HUES6 (cell line): ENCODE results near the gene GMDS.

Experiments
- H3K27ac ChIP-seq: 2 replicates; pipeline ENCODE4 v1.7.0; 2013; ENCODE audit warnings: low read depth, mild to moderate bottlenecking, low read length, inconsistent platforms
- H3K27me3 ChIP-seq: 2 replicates; pipeline ENCODE4 v1.6.1; 2013; ENCODE audit warnings: low read length; ENCODE audit not compliant: control insufficient read depth, insufficient read depth
- H3K36me3 ChIP-seq: 2 replicates; pipeline ENCODE4 v1.6.1; 2013; ENCODE audit warnings: low read length; ENCODE audit not compliant: control insufficient read depth, insufficient read depth
- H3K4me1 ChIP-seq: 2 replicates; pipeline ENCODE4 v1.6.1; 2013; ENCODE audit warnings: low read length; ENCODE audit not compliant: control insufficient read depth, insufficient read depth
- H3K4me3 ChIP-seq: 2 replicates; pipeline ENCODE4 v1.5.1; 2013; ENCODE audit warnings: low read depth, low read length
- H3K9ac ChIP-seq: one replicate; pipeline ENCODE4 v1.6.1; 2013; ENCODE audit warnings: mild to moderate bottlenecking, low read length
- H3K9me3 ChIP-seq: 2 replicates; pipeline ENCODE4 v1.6.1; 2013; ENCODE audit warnings: low read depth, low read length; ENCODE audit not compliant: control insufficient read depth, insufficient read depth

The GMDS gene

DNA sequence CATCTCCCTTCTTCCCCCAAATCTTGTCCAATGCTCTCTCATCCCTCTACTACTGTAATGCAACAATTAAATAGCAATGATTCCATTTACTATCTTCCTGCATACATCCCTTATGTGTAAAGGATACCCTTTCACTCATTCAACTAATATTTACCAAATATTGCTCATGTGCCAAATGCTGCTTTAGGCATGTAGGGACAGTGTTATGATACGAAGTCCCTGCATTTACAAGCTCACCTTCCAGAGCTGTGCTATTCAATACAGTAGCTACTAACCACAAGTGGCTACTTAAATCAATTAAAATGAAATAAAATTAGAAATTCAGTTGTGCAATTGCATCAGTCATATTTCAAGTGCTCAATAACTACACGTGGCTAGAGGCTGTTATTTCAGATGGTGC is 41.1 kb downstream of the GMDS start:
- Histone ChIP-seq H3K9me3 (0 out of 2 replicates have a peak, but pooled peaks cover 3% of the 10 kb centered on the region), H3K27me3 (no peaks in the 10 kb centered on the region), H3K36me3 (no peaks in the 10 kb centered on the region), H3K4me3 (no peak overlapping the region), H3K27ac (no peak overlapping the region), H3K4me1 (peaks cover 8% of the 10 kb centered on the region; the same call in 1 of the 2 replicates), H3K9ac (no peak overlapping the region)

DNA sequence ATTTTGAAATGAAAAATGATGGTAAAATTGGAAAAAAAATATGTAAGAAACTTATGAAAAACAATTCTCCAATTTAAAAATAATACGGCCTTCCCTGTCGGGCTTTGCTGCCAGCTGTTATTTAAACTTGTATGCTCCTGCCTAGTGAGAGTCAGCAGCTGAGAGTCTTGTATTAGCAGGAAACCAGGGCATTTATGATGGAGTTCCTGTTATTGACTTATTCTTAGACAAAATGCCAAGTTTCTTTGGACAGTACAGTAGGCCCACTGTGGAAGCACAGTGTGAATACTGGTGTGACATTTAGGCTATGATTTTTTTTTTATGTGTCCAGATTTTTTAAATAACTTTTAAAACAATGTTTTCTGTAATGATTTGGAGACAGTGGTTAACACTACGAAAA is 42.1 kb downstream of the GMDS start:
- Histone ChIP-seq H3K27me3 (no peaks in the 10 kb centered on the region), H3K9ac (no peak overlapping the region), H3K4me3 (no peak overlapping the region)

DNA sequence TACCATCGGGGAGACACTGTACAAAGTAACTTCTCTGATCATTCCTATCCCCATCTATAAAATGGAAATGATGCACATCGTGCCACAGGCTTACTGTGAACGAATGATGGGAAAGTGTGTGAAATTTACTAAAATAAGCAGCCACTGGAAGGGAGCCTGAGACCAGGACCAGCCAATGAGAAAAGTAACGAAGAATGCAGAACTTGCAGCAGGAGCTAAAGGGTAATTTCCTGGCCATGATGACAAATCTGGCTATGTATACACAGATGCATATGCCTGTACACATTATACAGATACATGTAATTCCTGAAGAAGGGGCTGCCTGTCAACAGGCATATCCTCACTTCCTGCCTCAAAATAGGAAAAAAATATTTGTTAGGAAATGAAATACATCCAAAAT is 47.4 kb downstream of the GMDS start:
- Histone ChIP-seq H3K27me3 (no peaks in the 10 kb centered on the region), H3K4me3 (no peak overlapping the region), H3K36me3 (no peaks in the 10 kb centered on the region), H3K9me3 (no peaks in the 10 kb centered on the region), H3K4me1 (peaks cover 16% of the 10 kb centered on the region), H3K27ac (no peak overlapping the region), H3K9ac (no peak overlapping the region)

More for the DNA sequence above, 42.1 kb downstream of the GMDS start:
- peaks cover 8% of the 10 kb centered on the region; the same call in 1 of the 2 replicates for H3K4me1 ChIP-seq
- H3K36me3 ChIP-seq, result no peaks in the 10 kb centered on the region
- 0 out of 2 replicates have a peak, but pooled peaks cover 3% of the 10 kb centered on the region for H3K9me3 ChIP-seq
- no peak overlapping the region for H3K27ac ChIP-seq

DNA sequence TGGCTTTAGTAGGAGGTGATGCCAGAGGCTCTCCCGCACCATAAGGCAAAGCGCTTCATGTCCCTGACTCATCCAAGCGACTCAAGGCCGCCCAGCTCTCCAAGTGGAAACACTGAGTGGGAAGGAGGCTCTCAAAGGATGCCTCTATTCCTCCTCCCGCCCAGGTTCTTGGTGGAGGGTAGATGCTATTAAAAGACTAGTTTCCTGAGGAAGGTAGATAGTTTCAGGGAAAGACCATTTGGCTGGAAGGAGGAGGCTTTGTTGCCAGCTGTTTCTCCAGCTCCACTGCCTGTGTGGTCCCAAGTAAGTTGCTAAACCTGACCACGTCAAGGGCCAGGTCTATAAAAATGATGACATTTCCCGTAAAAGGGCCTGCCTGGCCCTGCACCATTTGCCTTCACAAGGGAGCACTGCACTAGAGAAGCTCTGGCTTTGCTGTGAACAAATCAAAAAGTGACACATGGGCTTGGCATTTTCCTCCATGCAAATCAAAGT is 48.2 kb downstream of the GMDS start:
- Histone ChIP-seq H3K4me3 (no peak overlapping the region), H3K36me3 (no peaks in the 10 kb centered on the region), H3K4me1 (peaks cover 16% of the 10 kb centered on the region), H3K9ac (no peak overlapping the region), H3K9me3 (no peaks in the 10 kb centered on the region), H3K27ac (no peak overlapping the region), H3K27me3 (no peaks in the 10 kb centered on the region)

DNA sequence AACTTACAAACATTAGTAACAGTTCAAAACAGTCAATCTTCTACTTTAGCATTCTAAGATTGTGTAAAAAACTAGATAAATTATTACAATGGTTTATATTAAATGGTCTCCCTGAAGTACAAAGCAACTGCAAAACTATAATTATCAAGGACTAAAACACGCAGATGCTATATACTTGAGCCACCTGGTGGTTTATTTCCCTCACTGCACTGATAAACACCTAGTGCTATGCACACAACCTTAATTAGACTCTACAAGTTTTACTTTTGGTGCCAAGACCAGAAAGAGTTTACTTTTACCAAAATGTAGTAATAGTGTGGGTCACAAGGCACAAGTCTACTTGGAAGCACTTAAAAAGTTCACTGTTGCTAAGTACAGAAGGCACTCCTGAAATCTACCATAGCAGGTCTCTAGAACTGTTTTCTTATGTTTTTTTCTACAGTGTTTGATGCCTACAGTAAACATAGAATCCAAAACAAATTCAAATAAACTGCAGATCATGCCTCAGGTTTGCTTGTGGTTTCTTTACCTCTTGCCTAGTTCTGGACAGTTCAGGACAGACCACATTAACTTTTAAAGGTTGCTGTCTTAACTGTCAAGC is 49.2 kb downstream of the GMDS start:
- peaks cover 16% of the 10 kb centered on the region for H3K4me1 ChIP-seq
- H3K9me3 ChIP-seq, result no peaks in the 10 kb centered on the region; the same call in 1 of the 2 replicates
- no peak overlapping the region for H3K27ac ChIP-seq

DNA sequence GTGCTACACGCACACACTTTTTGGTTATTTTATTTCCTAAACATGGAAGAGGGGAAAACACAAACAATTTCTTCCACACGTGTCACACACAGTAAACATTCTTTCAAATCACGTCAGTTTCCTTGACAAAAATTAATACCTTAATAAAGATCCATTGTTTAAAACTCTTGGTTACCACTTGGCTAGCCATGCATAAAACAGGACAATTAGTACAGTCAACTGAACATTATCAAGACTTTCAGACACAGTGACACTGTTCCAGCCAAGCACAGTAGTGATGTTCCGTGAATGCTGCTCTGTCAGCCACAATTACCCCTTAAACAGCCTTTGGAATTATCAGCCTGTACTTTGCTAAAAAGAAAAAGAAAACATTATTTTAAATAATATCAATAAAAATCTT is 50.8 kb downstream of the GMDS start:
- H3K4me1 ChIP-seq, result peaks cover 16% of the 10 kb centered on the region
- H3K9ac ChIP-seq, result no peak overlapping the region
- H3K4me3 ChIP-seq, result no peak overlapping the region
- H3K36me3 ChIP-seq, result no peaks in the 10 kb centered on the region
- no peak overlapping the region for H3K27ac ChIP-seq
- no peaks in the 10 kb centered on the region; the same call in 1 of the 2 replicates for H3K9me3 ChIP-seq
- H3K27me3 ChIP-seq, result no peaks in the 10 kb centered on the region

More for the DNA sequence above, 49.2 kb downstream of the GMDS start:
- H3K36me3 ChIP-seq, result no peaks in the 10 kb centered on the region
- H3K4me3 ChIP-seq, result no peak overlapping the region
- no peak overlapping the region for H3K9ac ChIP-seq
- H3K27me3 ChIP-seq, result no peaks in the 10 kb centered on the region

DNA sequence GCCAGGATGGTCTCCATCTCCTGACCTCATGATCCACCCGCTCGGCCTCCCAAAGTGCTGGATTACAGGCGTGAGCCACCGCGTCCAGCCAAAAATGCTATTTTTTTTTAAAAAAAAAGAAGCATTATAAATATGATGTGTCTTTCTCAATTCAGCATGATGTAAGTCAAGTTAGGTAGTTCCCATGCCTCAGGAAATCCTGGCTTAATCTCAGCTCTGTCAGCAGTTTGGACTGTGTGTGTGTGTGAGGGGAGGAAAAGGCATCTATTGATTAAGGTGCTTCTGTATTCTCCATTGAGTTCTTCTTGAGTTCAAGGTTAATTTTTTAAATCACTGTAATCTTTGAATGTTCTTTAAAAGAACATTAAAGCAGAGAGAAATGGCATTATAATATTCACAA is 51.5 kb downstream of the GMDS start:
- H3K36me3 ChIP-seq, result no peaks in the 10 kb centered on the region
- H3K4me1 ChIP-seq, result peaks cover 16% of the 10 kb centered on the region
- no peak overlapping the region for H3K27ac ChIP-seq
- H3K9me3 ChIP-seq, result no peaks in the 10 kb centered on the region; the same call in 1 of the 2 replicates
- H3K27me3 ChIP-seq, result no peaks in the 10 kb centered on the region
- no peak overlapping the region for H3K4me3 ChIP-seq
- H3K9ac ChIP-seq, result no peak overlapping the region

DNA sequence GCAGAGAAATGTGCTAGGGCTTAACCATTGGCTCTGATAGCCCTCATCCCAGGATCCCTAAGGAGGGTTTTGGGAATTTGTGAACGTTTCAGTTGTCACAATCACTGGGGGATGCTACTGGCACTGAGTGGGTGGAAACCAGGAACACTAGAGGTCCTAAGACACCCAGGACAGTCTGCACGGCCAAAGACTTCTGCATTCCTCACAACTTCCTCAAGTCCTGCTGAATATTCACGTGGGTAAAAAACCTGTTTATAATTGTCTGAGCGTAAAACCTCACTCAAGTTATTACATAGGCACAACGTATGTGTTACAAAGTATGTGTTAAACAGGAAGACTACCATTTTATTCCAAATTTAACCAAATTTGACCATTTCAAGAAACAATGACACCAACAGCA is 52.4 kb downstream of the GMDS start:
- no peak overlapping the region for H3K4me3 ChIP-seq
- H3K9ac ChIP-seq, result no peak overlapping the region
- no peaks in the 10 kb centered on the region for H3K36me3 ChIP-seq
- no peak overlapping the region for H3K27ac ChIP-seq
- peaks cover 24% of the 10 kb centered on the region for H3K4me1 ChIP-seq
- no peaks in the 10 kb centered on the region for H3K27me3 ChIP-seq
- H3K9me3 ChIP-seq, result no peaks in the 10 kb centered on the region; the same call in 1 of the 2 replicates

DNA sequence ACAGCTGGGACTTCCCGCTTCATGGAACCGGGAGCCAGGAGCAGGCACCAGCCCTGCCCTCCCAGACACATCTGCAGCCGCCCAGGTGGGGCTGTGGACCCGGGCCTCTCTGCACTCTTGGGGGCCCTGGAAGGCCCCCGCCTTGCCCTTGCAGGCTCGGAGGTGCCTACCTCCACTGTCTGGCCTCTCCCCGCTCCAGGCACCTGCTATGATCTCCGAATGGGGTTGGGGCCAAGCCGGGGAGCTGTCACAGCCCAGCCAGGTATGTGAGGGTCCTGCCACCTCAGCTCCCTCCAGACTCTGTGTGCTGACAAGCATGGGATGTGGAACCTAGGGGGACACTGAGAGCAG is 54.0 kb downstream of the GMDS start:
- Histone ChIP-seq H3K4me3 (no peak overlapping the region), H3K27me3 (no peaks in the 10 kb centered on the region), H3K9me3 (no peaks in the 10 kb centered on the region; the same call in 1 of the 2 replicates), H3K36me3 (no peaks in the 10 kb centered on the region), H3K27ac (no peak overlapping the region), H3K9ac (no peak overlapping the region), H3K4me1 (peaks cover 17% of the 10 kb centered on the region; the same call in 1 of the 2 replicates)

DNA sequence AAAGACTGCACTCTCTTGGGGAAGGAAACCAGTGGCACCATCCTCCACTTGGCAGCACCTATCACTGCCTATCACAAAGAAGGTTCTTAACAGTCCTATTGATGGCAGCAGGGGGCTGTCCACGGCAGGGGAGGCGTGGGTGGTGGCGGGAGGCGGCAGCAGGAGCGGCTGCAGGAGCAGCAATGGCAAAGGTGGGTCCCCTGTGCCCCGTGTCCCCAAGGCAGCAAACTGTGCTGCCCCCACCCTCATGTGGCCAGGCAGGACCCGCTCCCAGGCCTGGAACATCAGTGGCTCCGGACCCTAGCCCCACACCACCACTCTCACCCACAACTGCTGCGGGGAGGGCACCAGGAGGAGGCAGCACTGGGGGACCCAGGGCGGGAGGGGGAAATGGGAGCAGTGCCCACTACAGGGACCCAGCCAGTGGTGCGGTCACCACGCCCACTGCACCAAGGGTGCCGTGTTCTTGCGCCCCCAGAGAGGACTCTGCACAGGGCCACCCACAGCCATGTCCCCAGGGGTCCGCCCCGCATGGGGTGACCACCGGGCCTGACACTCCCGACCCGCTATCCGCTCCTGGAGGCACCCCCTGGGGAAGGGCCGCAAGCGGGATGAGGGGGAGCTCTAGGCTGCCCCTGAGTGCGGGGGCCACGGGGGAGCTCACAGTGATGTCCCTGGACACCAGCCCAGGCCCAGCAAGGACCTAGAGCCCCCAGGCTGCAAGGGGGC is 54.6 kb downstream of the GMDS start:
- Histone ChIP-seq H3K9ac (no peak overlapping the region), H3K9me3 (no peaks in the 10 kb centered on the region; the same call in 1 of the 2 replicates), H3K36me3 (no peaks in the 10 kb centered on the region), H3K27me3 (no peaks in the 10 kb centered on the region), H3K4me3 (no peak overlapping the region), H3K4me1 (peaks cover 14% of the 10 kb centered on the region; the same call in 1 of the 2 replicates), H3K27ac (no peak overlapping the region)

DNA sequence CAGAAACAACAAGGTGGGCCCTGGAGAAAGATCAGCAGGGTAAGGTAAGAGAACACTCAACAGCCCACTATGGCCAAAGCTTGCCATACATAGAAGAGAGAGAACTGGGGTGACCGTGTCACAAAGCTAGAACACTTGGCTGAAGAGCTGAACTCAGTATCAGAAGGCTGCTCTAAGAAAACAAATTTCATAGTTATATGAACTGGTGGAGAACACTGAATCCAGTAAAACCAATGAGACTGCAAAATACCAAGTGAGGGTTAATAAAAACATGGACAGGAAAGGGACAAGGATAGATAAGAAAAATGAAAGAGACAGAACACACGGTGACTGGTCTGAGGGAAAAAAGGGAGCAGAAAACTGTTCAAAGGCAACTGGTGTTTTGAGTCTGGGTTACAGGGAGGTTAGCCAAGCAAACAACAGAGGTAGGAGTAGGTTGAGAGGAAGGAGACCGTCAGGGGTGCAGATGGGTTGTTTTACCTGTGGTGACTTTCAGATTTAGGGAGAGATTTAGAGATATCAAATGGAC is 56.5 kb downstream of the GMDS start:
- no peak overlapping the region for H3K27ac ChIP-seq
- no peaks in the 10 kb centered on the region for H3K27me3 ChIP-seq
- H3K4me3 ChIP-seq, result no peak overlapping the region
- no peaks in the 10 kb centered on the region for H3K36me3 ChIP-seq
- H3K4me1 ChIP-seq, result peaks cover 14% of the 10 kb centered on the region; the same call in 1 of the 2 replicates
- H3K9me3 ChIP-seq, result no peaks in the 10 kb centered on the region; the same call in 1 of the 2 replicates
- H3K9ac ChIP-seq, result no peak overlapping the region
